PC-9 (cell line): ENCODE measurements around the gene F2RL1. TPM values are rescaled to one million over a fixed set of nuclear protein-coding genes. Genes with fewer than 3 reads are reported as not detected.
"Not testable (repeated sequence)": the region's sequence is repeated elsewhere in the genome, so short reads cannot be mapped to it uniquely, and the experiment has no call there.

Source experiments
- BruUV-seq: library from RNA; stranded (reverse); fragments of 400-500 nt; replicated peaks from 2 replicates; lab custom pipeline; 2021; lab: Mats Ljungman, UMichigan
- CTCF ChIA-PET: fragments of 300-600 bp; sonication (Branson Sonifier 250); formaldehyde crosslinking; loops from one replicate; lab custom pipeline; 2022; ENCODE audit warnings: antibody characterized with exemption; lab: Charles Lee
- POLR2A ChIA-PET: fragments of 300-600 bp; sonication (Branson Sonifier 250); formaldehyde crosslinking; loops from one replicate; lab custom pipeline; 2022; ENCODE audit warnings: antibody characterized with exemption; ENCODE audit not compliant: unreplicated experiment; lab: Charles Lee
- DNase-seq, 2 experiments: peaks; one replicate each; pipeline versions ENCODE4 v3.0.0 to v3.0.0-alpha.2; 2015 to 2022; ENCODE audit warnings: mixed read lengths in 1 of 2
- H2AFZ ChIP-seq: fragments of 200-600 bp; sonication (generic); 2 replicates; pipeline ENCODE4 v1.8.1; 2017; ENCODE audit warnings: antibody characterized with exemption
- H3F3A ChIP-seq: fragments of 200-600 bp; sonication (generic); 2 replicates; pipeline ENCODE4 v1.8.1; 2017; ENCODE audit warnings: antibody characterized with exemption, mild to moderate bottlenecking, low read depth; ENCODE audit not compliant: insufficient read depth
- H3K27ac ChIP-seq: fragments of 200-600 bp; sonication (generic); 2 replicates; pipeline ENCODE4 v1.6.1; 2016; ENCODE audit warnings: mixed run types
- H3K27me3 ChIP-seq: fragments of 200-600 bp; sonication (generic); 2 replicates; pipeline ENCODE4 v1.6.1; 2016; ENCODE audit warnings: low read depth, mixed run types; ENCODE audit not compliant: insufficient read depth
- H3K36me3 ChIP-seq: fragments of 200-600 bp; sonication (generic); 2 replicates; pipeline ENCODE4 v1.6.1; 2016; ENCODE audit warnings: low read depth, mixed run types
- H3K4me1 ChIP-seq: fragments of 200-600 bp; sonication (generic); replicated peaks from 2 replicates; pipeline ENCODE4 v1.6.1; 2016; ENCODE audit warnings: mixed run types; ENCODE audit not compliant: insufficient read depth
- H3K4me2 ChIP-seq: fragments of 200-600 bp; sonication (generic); 2 replicates; pipeline ENCODE4 v1.6.1; 2017; ENCODE audit warnings: mixed run types
- H3K4me3 ChIP-seq: fragments of 200-600 bp; sonication (generic); 2 replicates; pipeline ENCODE4 v1.6.1; 2016; ENCODE audit warnings: mixed run types
- H3K79me2 ChIP-seq: fragments of 200-600 bp; sonication (generic); 2 replicates; pipeline ENCODE4 v1.6.1; 2017; ENCODE audit warnings: low read depth, mixed run types
- H3K9me2 ChIP-seq: fragments of 200-600 bp; sonication (generic); 2 replicates; pipeline ENCODE4 v1.8.1; 2017; ENCODE audit warnings: mild to moderate bottlenecking; ENCODE audit not compliant: insufficient read depth
- H3K9me3 ChIP-seq: fragments of 200-600 bp; sonication (generic); 2 replicates; pipeline ENCODE4 v1.8.1; 2016; ENCODE audit warnings: low read depth; ENCODE audit not compliant: insufficient read depth
- H4K20me1 ChIP-seq: fragments of 200-600 bp; sonication (generic); 2 replicates; pipeline ENCODE4 v1.8.1; 2017; ENCODE audit not compliant: insufficient read depth
- CTCF ChIP-seq: fragments of 200-600 bp; sonication (generic); conservative IDR thresholded peaks from 2 replicates; pipeline ENCODE4 v1.6.1; 2017; ENCODE audit warnings: mixed run types, antibody characterized with exemption, mild to moderate bottlenecking, moderate library complexity
- EZH2 ChIP-seq: fragments of 200-600 bp; sonication (generic); IDR thresholded peaks from 2 replicates; pipeline ENCODE4 v1.8.0; 2017; ENCODE audit warnings: antibody characterized with exemption, low read depth
- intact Hi-C: fragments of 100-400 bp; cut with micrococcal nuclease; formaldehyde crosslinking; loops from one replicate; pipeline ENCODE4 v1.10.0; 2022; ENCODE audit not compliant: unreplicated experiment
- total RNA-seq: library from RNA; stranded (reverse); gene quantifications from 2 replicates; pipeline ENCODE4 v1.2.3, GENCODE V29; 2021

Gene F2RL1
- total RNA-seq, 1 experiment from 2014 or later = 34.5 TPM

- Histone ChIP-seq H3K36me3 (no peaks in the 10 kb centered on the region), H3K27ac (no peak overlapping the region), H3K4me3 (no peak overlapping the region), H3F3A (peaks cover 46% of the 10 kb centered on the region), H3K4me2 (no peak overlapping the region), H3K4me1 (peaks cover 48% of the 10 kb centered on the region), H4K20me1 (no peaks in the 10 kb centered on the region), H2AFZ (no peak overlapping the region), H3K9me2 (no peaks in the 10 kb centered on the region), H3K79me2 (no peaks in the 10 kb centered on the region), H3K9me3 (no peaks in the 10 kb centered on the region), H3K27me3 (no peaks in the 10 kb centered on the region)
- no peak for DNase-seq
- ChIA-PET POLR2A (no interaction called here), CTCF (no interaction called here)
- intact Hi-C loops = no loop called here
- TF ChIP-seq EZH2 (no peak), CTCF (no peak)
- BruUV-seq = no TSS peak
These were observed 8.6 kb upstream of the F2RL1 start for GRCh38 chr5:76810236-76810635.

DNA sequence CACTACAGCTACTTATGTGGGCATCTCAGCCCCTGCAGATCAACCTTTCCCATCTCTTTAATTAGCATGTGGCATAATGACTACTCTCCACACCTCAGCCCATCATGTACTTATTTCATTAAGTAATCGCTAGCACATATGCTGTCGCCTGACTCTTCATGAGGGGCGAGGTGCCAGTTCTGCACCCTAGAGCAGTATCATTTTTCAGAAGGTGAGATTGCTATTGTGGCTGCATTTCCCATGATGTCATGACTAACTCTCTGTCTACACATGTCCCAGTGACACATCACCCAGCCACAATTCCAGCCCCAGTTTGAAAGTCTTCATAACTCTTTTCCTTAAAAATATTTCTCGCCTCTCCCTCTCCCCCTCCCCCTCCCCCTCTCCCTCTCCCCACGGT is 7.6 kb upstream of the F2RL1 start:
- Histone ChIP-seq H4K20me1 (no peaks in the 10 kb centered on the region), H3F3A (peaks cover 47% of the 10 kb centered on the region), H3K27me3 (no peaks in the 10 kb centered on the region), H3K9me3 (no peaks in the 10 kb centered on the region), H3K4me3 (no peak overlapping the region), H2AFZ (no peak overlapping the region), H3K27ac (no peak overlapping the region), H3K79me2 (no peaks in the 10 kb centered on the region), H3K4me1 (peaks cover 50% of the 10 kb centered on the region), H3K36me3 (no peaks in the 10 kb centered on the region), H3K4me2 (no peak overlapping the region), H3K9me2 (no peaks in the 10 kb centered on the region)
- intact Hi-C loops = no loop called here
- TF ChIP-seq EZH2 (no peak), CTCF (no peak)
- peak in 1 of 2 experiments; percentile 60 for DNase-seq
- BruUV-seq = no TSS peak
- ChIA-PET CTCF (no interaction called here), POLR2A (no interaction called here)

DNA sequence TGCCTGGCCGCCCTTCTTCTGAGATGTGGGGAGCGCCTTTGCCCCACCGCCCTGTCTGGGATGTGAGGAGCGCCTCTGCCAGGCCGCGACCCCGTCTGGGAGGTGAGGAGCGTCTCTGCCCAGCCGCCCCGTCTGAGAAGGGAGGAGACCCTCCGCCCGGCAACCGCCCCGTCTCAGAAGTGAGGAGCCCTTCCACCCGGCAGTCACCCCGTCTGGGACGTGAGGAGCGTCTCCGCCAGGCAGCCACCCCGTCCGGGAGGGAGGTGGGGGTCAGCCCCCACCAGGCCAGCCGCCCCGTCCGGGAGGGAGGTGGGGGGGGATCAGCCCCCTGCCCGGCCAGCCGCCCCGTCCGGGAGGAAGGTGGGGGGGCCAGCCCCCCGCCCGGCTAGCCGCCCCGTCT is 6.6 kb upstream of the F2RL1 start:
- H3K36me3 ChIP-seq, H3K9me2 ChIP-seq, H3K4me2 ChIP-seq, H2AFZ ChIP-seq, H3K79me2 ChIP-seq, H4K20me1 ChIP-seq, H3K27me3 ChIP-seq, DNase-seq, BruUV-seq, POLR2A ChIA-PET, H3K27ac ChIP-seq, intact Hi-C loops, H3K9me3 ChIP-seq, CTCF ChIA-PET, H3K4me3 ChIP-seq: not testable (repeated sequence)
- Histone ChIP-seq H3F3A (peaks cover 51% of the 10 kb centered on the region), H3K4me1 (peaks cover 53% of the 10 kb centered on the region)

GRCh38 chr5:76813982-76814562 is 4.8 kb upstream of the F2RL1 start:
- ChIA-PET CTCF (interaction anchor here (0.7 to 1.1 kb wide), 2 partner anchors 39 to 596 kb away, joined by 3 read pairs; no protein-coding TSS in a partner anchor), POLR2A (no interaction called here)

More at GRCh38 chr5:76813982-76814562, 4.8 kb upstream of the F2RL1 start:
- peak overlapping the region; percentile 48 for H3K4me2 ChIP-seq
- no peaks in the 10 kb centered on the region for H3K36me3 ChIP-seq
- peak overlapping the region; percentile 66 for H3K27ac ChIP-seq
- intact Hi-C loops = no loop called here
- H3K4me1 ChIP-seq = peaks cover 55% of the 10 kb centered on the region
- TF ChIP-seq CTCF (no peak), EZH2 (no peak)
- H3K27me3 ChIP-seq = no peaks in the 10 kb centered on the region
- H3K9me2 ChIP-seq = no peaks in the 10 kb centered on the region
- peaks cover 49% of the 10 kb centered on the region for H3F3A ChIP-seq
- BruUV-seq = no TSS peak
- no peak overlapping the region for H3K4me3 ChIP-seq
- H4K20me1 ChIP-seq = no peaks in the 10 kb centered on the region
- H3K9me3 ChIP-seq = no peaks in the 10 kb centered on the region
- DNase-seq = peak; percentile 45 to 97
- H2AFZ ChIP-seq = no peak overlapping the region
- H3K79me2 ChIP-seq = peaks cover 2% of the 10 kb centered on the region
